ENCODE results near the gene MAP10. TPM values are rescaled to one million over a fixed set of nuclear protein-coding genes. Genes with fewer than 3 reads are reported as not detected.
A peak's percentile ranks its signal among the peaks of the same experiment; 100 is the strongest.
"Not testable (repeated sequence)": the region's sequence is repeated elsewhere in the genome, so short reads cannot be mapped to it uniquely, and the experiment has no call there.

The MAP10 gene
- total RNA-seq, 2 experiments from 2014 or later: 0.86 to 1.1 TPM

GRCh38 chr1:232780354-232780753 lies 24.9 kb upstream of the MAP10 start:
- ChIA-PET CTCF (no interaction called here), POLR2A (no interaction called here)
- Mint-ChIP-seq H3K4me3 (no peak overlapping the region), H3K27me3 (no peaks in the 10 kb centered on the region), H3K27ac (no peak overlapping the region), H3K9me3 (no peaks in the 10 kb centered on the region), H3K4me1 (ENCODE audit: low read depth) (no peaks in the 10 kb centered on the region), H3K36me3 (no peaks in the 10 kb centered on the region)
- intact Hi-C loops (cut with micrococcal nuclease): no loop called here
- no peak for DNase-seq

GRCh38 chr1:232784794-232785193 lies 20.4 kb upstream of the MAP10 start:
- CTCF ChIA-PET: no interaction called here
- H3K27ac Mint-ChIP-seq: no peak overlapping the region
- POLR2A ChIA-PET: no interaction called here
- DNase-seq: no peak
- peaks cover 5% of the 10 kb centered on the region for H3K27me3 Mint-ChIP-seq
- H3K9me3 Mint-ChIP-seq: no peaks in the 10 kb centered on the region
- no peaks in the 10 kb centered on the region for H3K36me3 Mint-ChIP-seq
- intact Hi-C loops (cut with micrococcal nuclease): no loop called here
- H3K4me1 Mint-ChIP-seq (ENCODE audit: low read depth): no peaks in the 10 kb centered on the region
- H3K4me3 Mint-ChIP-seq: no peak overlapping the region

- H3K27me3 Mint-ChIP-seq; H3K4me1 Mint-ChIP-seq (ENCODE audit: low read depth); H3K36me3 Mint-ChIP-seq; CTCF ChIA-PET; H3K4me3 Mint-ChIP-seq; intact Hi-C loops (cut with micrococcal nuclease); DNase-seq; H3K27ac Mint-ChIP-seq; POLR2A ChIA-PET; H3K9me3 Mint-ChIP-seq: not testable (repeated sequence)
These were observed 19.6 kb upstream of the MAP10 start for GRCh38 chr1:232785630-232786029.

- H3K36me3 Mint-ChIP-seq: no peaks in the 10 kb centered on the region
- H3K4me1 Mint-ChIP-seq (ENCODE audit: low read depth): no peaks in the 10 kb centered on the region
- POLR2A ChIA-PET: no interaction called here
- CTCF ChIA-PET: no interaction called here
- H3K27me3 Mint-ChIP-seq: peaks cover 5% of the 10 kb centered on the region
- no peaks in the 10 kb centered on the region for H3K9me3 Mint-ChIP-seq
- H3K27ac Mint-ChIP-seq: no peak overlapping the region
- DNase-seq: no peak
- intact Hi-C loops (cut with micrococcal nuclease): no loop called here
- no peak overlapping the region for H3K4me3 Mint-ChIP-seq
These were observed 18.3 kb upstream of the MAP10 start for GRCh38 chr1:232786845-232787455.

- no peak for DNase-seq
- no peak overlapping the region for H3K27ac Mint-ChIP-seq
- H3K27me3 Mint-ChIP-seq: peaks cover 5% of the 10 kb centered on the region
- H3K9me3 Mint-ChIP-seq: no peaks in the 10 kb centered on the region
- H3K4me3 Mint-ChIP-seq: no peak overlapping the region
- intact Hi-C loops (cut with micrococcal nuclease): no loop called here
- ChIA-PET POLR2A (no interaction called here), CTCF (no interaction called here)
- H3K36me3 Mint-ChIP-seq: no peaks in the 10 kb centered on the region
- peaks cover 5% of the 10 kb centered on the region for H3K4me1 Mint-ChIP-seq (ENCODE audit: low read depth)
These were observed 16.9 kb upstream of the MAP10 start for GRCh38 chr1:232788235-232788872.

- CTCF ChIA-PET: no interaction called here
- H3K4me3 Mint-ChIP-seq: no peak overlapping the region
- H3K36me3 Mint-ChIP-seq: no peaks in the 10 kb centered on the region
- intact Hi-C loops (cut with micrococcal nuclease): loop anchor here (5.0 kb wide), 1 partner anchor 152 kb away; no protein-coding TSS in a partner anchor
- H3K27ac Mint-ChIP-seq: no peak overlapping the region
- H3K27me3 Mint-ChIP-seq: peaks cover 5% of the 10 kb centered on the region
- H3K4me1 Mint-ChIP-seq (ENCODE audit: low read depth): peaks cover 11% of the 10 kb centered on the region
- no peaks in the 10 kb centered on the region for H3K9me3 Mint-ChIP-seq
- DNase-seq: no peak
- POLR2A ChIA-PET: no interaction called here
These were observed 15.6 kb upstream of the MAP10 start for GRCh38 chr1:232789651-232790050.

GRCh38 chr1:232792949-232793348 lies 12.3 kb upstream of the MAP10 start:
- DNase-seq: peak; percentile 21
- Mint-ChIP-seq H3K4me1 (ENCODE audit: low read depth) (peaks cover 11% of the 10 kb centered on the region), H3K4me3 (no peak overlapping the region), H3K27ac (no peak overlapping the region), H3K27me3 (peaks cover 5% of the 10 kb centered on the region), H3K36me3 (no peaks in the 10 kb centered on the region), H3K9me3 (no peaks in the 10 kb centered on the region)
- CTCF ChIA-PET: no interaction called here
- POLR2A ChIA-PET: no interaction called here
- intact Hi-C loops (cut with micrococcal nuclease): loop anchor here (5.0 kb wide), 1 partner anchor 156 kb away; no protein-coding TSS in a partner anchor

GRCh38 chr1:232793944-232794343 lies 11.3 kb upstream of the MAP10 start:
- peak; percentile 37 for DNase-seq
- CTCF ChIA-PET: interaction anchor here (1.3 kb wide), 1 partner anchor 157 kb away, joined by 4 read pairs; no protein-coding TSS in a partner anchor
- Mint-ChIP-seq H3K27ac (no peak overlapping the region), H3K4me3 (no peak overlapping the region), H3K27me3 (no peaks in the 10 kb centered on the region), H3K9me3 (no peaks in the 10 kb centered on the region), H3K4me1 (ENCODE audit: low read depth) (peaks cover 11% of the 10 kb centered on the region), H3K36me3 (no peaks in the 10 kb centered on the region)
- intact Hi-C loops (cut with micrococcal nuclease): loop anchor here (5.0 kb wide), 1 partner anchor 157 kb away; no protein-coding TSS in a partner anchor
- POLR2A ChIA-PET: no interaction called here

GRCh38 chr1:232795497-232796053 lies 9.6 kb upstream of the MAP10 start:
- H3K36me3 Mint-ChIP-seq: no peaks in the 10 kb centered on the region
- H3K27ac Mint-ChIP-seq: no peak overlapping the region
- H3K27me3 Mint-ChIP-seq: no peaks in the 10 kb centered on the region
- no peaks in the 10 kb centered on the region for H3K9me3 Mint-ChIP-seq
- H3K4me3 Mint-ChIP-seq: no peak overlapping the region
- CTCF ChIA-PET: no interaction called here
- intact Hi-C loops (cut with micrococcal nuclease): no loop called here
- POLR2A ChIA-PET: no interaction called here
- peaks cover 11% of the 10 kb centered on the region for H3K4me1 Mint-ChIP-seq (ENCODE audit: low read depth)
- no peak for DNase-seq

GRCh38 chr1:232797856-232798510 lies 7.2 kb upstream of the MAP10 start:
- no peak for DNase-seq
- intact Hi-C loops (cut with micrococcal nuclease): no loop called here
- ChIA-PET POLR2A (no interaction called here), CTCF (interaction anchor here (0.6 kb wide), 1 partner anchor 141 kb away, joined by 3 read pairs; no protein-coding TSS in a partner anchor)
- no peaks in the 10 kb centered on the region for H3K27me3 Mint-ChIP-seq
- no peaks in the 10 kb centered on the region for H3K36me3 Mint-ChIP-seq
- no peaks in the 10 kb centered on the region for H3K9me3 Mint-ChIP-seq
- peaks cover 8% of the 10 kb centered on the region for H3K4me1 Mint-ChIP-seq (ENCODE audit: low read depth)
- H3K4me3 Mint-ChIP-seq: no peak overlapping the region
- H3K27ac Mint-ChIP-seq: no peak overlapping the region

GRCh38 chr1:232798920-232799319 lies 6.3 kb upstream of the MAP10 start:
- Mint-ChIP-seq H3K4me3 (no peak overlapping the region), H3K36me3 (no peaks in the 10 kb centered on the region), H3K4me1 (ENCODE audit: low read depth) (peaks cover 2% of the 10 kb centered on the region), H3K27me3 (no peaks in the 10 kb centered on the region), H3K9me3 (no peaks in the 10 kb centered on the region), H3K27ac (no peak overlapping the region)
- POLR2A ChIA-PET: no interaction called here
- DNase-seq: no peak
- intact Hi-C loops (cut with micrococcal nuclease): no loop called here
- CTCF ChIA-PET: no interaction called here

GRCh38 chr1:232806186-232806510 lies 932 bp downstream of the MAP10 start:
- CTCF ChIA-PET: interaction anchor here (1.2 kb wide), 1 partner anchor 147 kb away, joined by 3 read pairs; no protein-coding TSS in a partner anchor
- intact Hi-C loops (cut with micrococcal nuclease): no loop called here

More at GRCh38 chr1:232806186-232806510, 932 bp downstream of the MAP10 start:
- peak overlapping the region; percentile 84 for H3K4me3 Mint-ChIP-seq
- peaks cover 7% of the 10 kb centered on the region for H3K36me3 Mint-ChIP-seq
- peaks cover 29% of the 10 kb centered on the region for H3K9me3 Mint-ChIP-seq
- POLR2A ChIA-PET: interaction anchor here (1.0 kb wide), 1 partner anchor 144 kb away, joined by 3 read pairs; the partner anchor contains the start of gene NTPCR
- H3K27ac Mint-ChIP-seq: peak overlapping the region; percentile 23
- no peaks in the 10 kb centered on the region for H3K27me3 Mint-ChIP-seq
- H3K4me1 Mint-ChIP-seq (ENCODE audit: low read depth): peaks cover 21% of the 10 kb centered on the region
- no peak for DNase-seq
